Measurements from ENCODE around the gene HOXC12.

DNA sequence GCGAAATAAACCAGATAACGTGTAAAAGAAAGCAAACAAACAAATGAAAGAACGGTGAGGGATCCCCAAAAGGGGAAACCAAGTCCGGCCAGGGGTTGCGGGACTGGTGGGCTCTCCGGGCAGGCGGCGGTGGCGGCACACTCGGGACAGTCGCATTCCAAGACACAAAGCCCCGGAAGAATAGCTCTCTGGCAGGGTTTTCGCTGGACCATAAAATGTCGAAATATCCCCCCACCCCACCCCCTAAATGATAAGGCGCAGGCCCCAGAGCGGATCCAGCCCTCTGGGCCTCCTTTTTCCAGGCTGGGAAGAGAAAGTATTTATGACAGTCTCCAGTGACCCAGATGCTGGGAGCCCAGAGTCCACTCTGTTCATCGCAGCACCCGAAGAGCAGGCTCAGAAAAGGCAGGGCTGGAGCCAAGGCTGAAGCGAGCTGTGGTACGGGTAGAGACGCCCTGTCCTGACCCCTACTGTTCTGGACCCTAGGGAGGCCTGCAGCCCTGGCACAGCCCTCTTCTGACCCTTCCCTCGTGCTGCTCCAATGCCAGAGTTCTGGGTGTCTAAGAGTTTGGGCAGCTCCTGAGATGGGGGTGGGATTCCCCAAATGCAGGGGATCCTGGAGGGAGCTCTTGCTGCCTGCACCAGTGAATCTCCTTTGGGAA, 52.0 kb downstream of the HOXC12 start:
- TF ChIP-seq, protein P1, sequence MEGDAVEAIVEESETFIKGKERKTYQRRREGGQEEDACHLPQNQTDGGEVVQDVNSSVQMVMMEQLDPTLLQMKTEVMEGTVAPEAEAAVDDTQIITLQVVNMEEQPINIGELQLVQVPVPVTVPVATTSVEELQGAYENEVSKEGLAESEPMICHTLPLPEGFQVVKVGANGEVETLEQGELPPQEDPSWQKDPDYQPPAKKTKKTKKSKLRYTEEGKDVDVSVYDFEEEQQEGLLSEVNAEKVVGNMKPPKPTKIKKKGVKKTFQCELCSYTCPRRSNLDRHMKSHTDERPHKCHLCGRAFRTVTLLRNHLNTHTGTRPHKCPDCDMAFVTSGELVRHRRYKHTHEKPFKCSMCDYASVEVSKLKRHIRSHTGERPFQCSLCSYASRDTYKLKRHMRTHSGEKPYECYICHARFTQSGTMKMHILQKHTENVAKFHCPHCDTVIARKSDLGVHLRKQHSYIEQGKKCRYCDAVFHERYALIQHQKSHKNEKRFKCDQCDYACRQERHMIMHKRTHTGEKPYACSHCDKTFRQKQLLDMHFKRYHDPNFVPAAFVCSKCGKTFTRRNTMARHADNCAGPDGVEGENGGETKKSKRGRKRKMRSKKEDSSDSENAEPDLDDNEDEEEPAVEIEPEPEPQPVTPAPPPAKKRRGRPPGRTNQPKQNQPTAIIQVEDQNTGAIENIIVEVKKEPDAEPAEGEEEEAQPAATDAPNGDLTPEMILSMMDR (tag by site-specific recombination; IDR thresholded peaks at IDR 0.05) = no peak
- TF ChIP-seq ZFP37 (tag by site-specific recombination; IDR thresholded peaks at IDR 0.05) (no peak), GLIS1 (tag by site-specific recombination; IDR thresholded peaks at IDR 0.05) (no peak), GLI2 (tag by site-specific recombination; IDR thresholded peaks at IDR 0.05; ENCODE audit: borderline replicate concordance, low read depth) (no peak), ZIC2 (tag by site-specific recombination; IDR thresholded peaks at IDR 0.05) (no peak), KLF10 (tag by site-specific recombination; IDR thresholded peaks at IDR 0.05) (no peak)

Measured in HEK293 (cell line).